SK-N-SH treated with all-trans-retinoic acid at 6 μM for 48 hours (cell line): Measurements from ENCODE around the gene LYRM4.

Source experiments
- ATAC-seq: fragments of 200-7000 bp; cut with Tn5 transposase; 3 replicates; pipeline ENCODE4 v1.9.1; 2020; ENCODE audit warnings: mild to moderate bottlenecking, moderate library complexity
- ARNTL ChIP-seq: fragments of 450-650 bp; formaldehyde crosslinking; IDR thresholded peaks from 2 replicates; pipeline ENCODE4 v1.5.0; 2020; ENCODE audit warnings: low read depth, mild to moderate bottlenecking, moderate library complexity, borderline replicate concordance
- CSDC2 ChIP-seq: fragments of 250-450 bp; sonication (Bioruptor Pico); IDR thresholded peaks from 2 replicates; pipeline ENCODE4 v1.5.0; 2020; ENCODE audit warnings: mild to moderate bottlenecking, moderate library complexity
- ESRRG ChIP-seq: fragments of 250-450 bp; sonication (Bioruptor Pico); IDR thresholded peaks from 2 replicates; pipeline ENCODE4 v1.6.1; 2021; ENCODE audit warnings: mild to moderate bottlenecking
- ISL1 ChIP-seq: fragments of 250-450 bp; sonication (Bioruptor Pico); IDR thresholded peaks from 2 replicates; pipeline ENCODE4 v2.1.2; 2022; ENCODE audit warnings: mild to moderate bottlenecking, moderate library complexity
- OSR1 ChIP-seq: fragments of 250-450 bp; sonication (Bioruptor Pico); IDR thresholded peaks from 2 replicates; pipeline ENCODE4 v1.8.0; 2022; ENCODE audit warnings: moderate library complexity, mild to moderate bottlenecking, inconsistent platforms
- PPARA ChIP-seq: fragments of 250-450 bp; sonication (Bioruptor Pico); IDR thresholded peaks from 2 replicates; pipeline ENCODE4 v1.5.0; 2020; ENCODE audit warnings: mild to moderate bottlenecking, borderline replicate concordance
- RARB ChIP-seq: fragments of 250-450 bp; sonication (Bioruptor Pico); IDR thresholded peaks from 2 replicates; pipeline ENCODE4 v1.8.0; 2021; ENCODE audit warnings: mild to moderate bottlenecking, moderate library complexity
- SNAI2 ChIP-seq: fragments of 250-450 bp; sonication (Bioruptor Pico); IDR thresholded peaks from 2 replicates; pipeline ENCODE4 v1.5.0; 2020; ENCODE audit warnings: mild to moderate bottlenecking, moderate library complexity
- TCF4 ChIP-seq: fragments of 250-450 bp; sonication (Bioruptor Pico); IDR thresholded peaks from 2 replicates; pipeline ENCODE4 v1.8.0; 2021; ENCODE audit warnings: mild to moderate bottlenecking, moderate library complexity, borderline replicate concordance
- TOX ChIP-seq: fragments of 250-450 bp; sonication (Bioruptor Pico); IDR thresholded peaks from 2 replicates; pipeline ENCODE4 v1.8.0; 2021; ENCODE audit warnings: mild to moderate bottlenecking, moderate library complexity, borderline replicate concordance
- ZC3H10 ChIP-seq: fragments of 250-450 bp; sonication (Bioruptor Pico); IDR thresholded peaks from 2 replicates; pipeline ENCODE4 v1.5.1; 2021; ENCODE audit warnings: mild to moderate bottlenecking, moderate library complexity
- ZFP3 ChIP-seq: fragments of 250-450 bp; sonication (Bioruptor Pico); IDR thresholded peaks from 2 replicates; pipeline ENCODE4 v1.5.0; 2020; ENCODE audit warnings: mild to moderate bottlenecking, moderate library complexity
- ZNF565 ChIP-seq: fragments of 450-650 bp; formaldehyde crosslinking; conservative IDR thresholded peaks from 2 replicates; pipeline ENCODE4 v1.5.0; 2020; ENCODE audit warnings: low read depth, mild to moderate bottlenecking, moderate library complexity
- ZNF70 ChIP-seq: fragments of 450-650 bp; formaldehyde crosslinking; IDR thresholded peaks from 2 replicates; pipeline ENCODE4 v1.5.0; 2020; ENCODE audit warnings: mild to moderate bottlenecking, moderate library complexity
- TF ChIP-seq, protein P1 (sequence below): fragments of 250-450 bp; sonication (Bioruptor Pico); IDR thresholded peaks from 2 replicates; pipeline ENCODE4 v1.8.0; 2021; ENCODE audit warnings: low read depth, mild to moderate bottlenecking, moderate library complexity, borderline replicate concordance
- TF ChIP-seq, protein P2 (sequence below): fragments of 250-450 bp; sonication (Bioruptor Pico); IDR thresholded peaks from 2 replicates; pipeline ENCODE4 v1.5.1; 2020; ENCODE audit warnings: low read depth, mild to moderate bottlenecking, moderate library complexity
- TF ChIP-seq, protein P3 (sequence below): fragments of 250-450 bp; sonication (Bioruptor Pico); IDR thresholded peaks from 2 replicates; pipeline ENCODE4 v1.5.1; 2021; ENCODE audit warnings: mild to moderate bottlenecking, moderate library complexity
- TF ChIP-seq, protein P4 (sequence below): fragments of 250-450 bp; sonication (Bioruptor Pico); IDR thresholded peaks from 2 replicates; pipeline ENCODE4 v1.5.0; 2020; ENCODE audit warnings: mild to moderate bottlenecking, moderate library complexity

The LYRM4 gene

DNA sequence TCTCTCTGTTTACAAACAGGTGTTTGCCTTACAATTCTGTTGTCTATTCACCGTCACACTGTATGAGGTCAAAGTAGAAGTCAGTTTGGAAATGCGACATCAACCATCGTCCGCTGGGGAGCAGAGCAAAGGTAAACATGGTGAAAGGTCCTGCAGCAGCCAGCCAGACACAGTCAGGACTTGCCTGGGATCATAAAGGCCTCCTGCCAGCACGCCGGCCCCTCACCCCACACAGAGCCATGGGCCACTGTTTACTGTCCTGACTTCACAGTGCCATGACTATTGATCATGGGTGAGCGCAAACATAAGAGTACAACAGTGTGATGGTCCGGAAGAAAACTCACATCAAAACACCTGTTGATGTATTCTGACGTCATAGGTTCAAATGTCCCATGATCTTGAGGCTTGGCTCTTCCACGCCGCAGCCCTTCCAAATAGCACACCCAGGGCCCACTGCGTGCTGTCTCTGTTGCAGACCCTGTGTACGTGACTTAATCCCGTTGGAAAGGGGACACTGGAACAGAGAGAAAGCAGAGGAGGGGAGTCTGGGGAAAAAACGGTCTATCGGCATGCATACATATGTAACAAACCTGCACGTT is 192.5 kb downstream of the LYRM4 start (continued):
- TF ChIP-seq, protein P1, sequence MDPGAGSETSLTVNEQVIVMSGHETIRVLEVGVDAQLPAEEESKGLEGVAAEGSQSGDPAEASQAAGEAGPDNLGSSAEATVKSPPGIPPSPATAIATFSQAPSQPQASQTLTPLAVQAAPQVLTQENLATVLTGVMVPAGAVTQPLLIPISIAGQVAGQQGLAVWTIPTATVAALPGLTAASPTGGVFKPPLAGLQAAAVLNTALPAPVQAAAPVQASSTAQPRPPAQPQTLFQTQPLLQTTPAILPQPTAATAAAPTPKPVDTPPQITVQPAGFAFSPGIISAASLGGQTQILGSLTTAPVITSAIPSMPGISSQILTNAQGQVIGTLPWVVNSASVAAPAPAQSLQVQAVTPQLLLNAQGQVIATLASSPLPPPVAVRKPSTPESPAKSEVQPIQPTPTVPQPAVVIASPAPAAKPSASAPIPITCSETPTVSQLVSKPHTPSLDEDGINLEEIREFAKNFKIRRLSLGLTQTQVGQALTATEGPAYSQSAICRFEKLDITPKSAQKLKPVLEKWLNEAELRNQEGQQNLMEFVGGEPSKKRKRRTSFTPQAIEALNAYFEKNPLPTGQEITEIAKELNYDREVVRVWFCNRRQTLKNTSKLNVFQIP (CRISPR knock-in tag), result no peak
- TF ChIP-seq, protein P2, sequence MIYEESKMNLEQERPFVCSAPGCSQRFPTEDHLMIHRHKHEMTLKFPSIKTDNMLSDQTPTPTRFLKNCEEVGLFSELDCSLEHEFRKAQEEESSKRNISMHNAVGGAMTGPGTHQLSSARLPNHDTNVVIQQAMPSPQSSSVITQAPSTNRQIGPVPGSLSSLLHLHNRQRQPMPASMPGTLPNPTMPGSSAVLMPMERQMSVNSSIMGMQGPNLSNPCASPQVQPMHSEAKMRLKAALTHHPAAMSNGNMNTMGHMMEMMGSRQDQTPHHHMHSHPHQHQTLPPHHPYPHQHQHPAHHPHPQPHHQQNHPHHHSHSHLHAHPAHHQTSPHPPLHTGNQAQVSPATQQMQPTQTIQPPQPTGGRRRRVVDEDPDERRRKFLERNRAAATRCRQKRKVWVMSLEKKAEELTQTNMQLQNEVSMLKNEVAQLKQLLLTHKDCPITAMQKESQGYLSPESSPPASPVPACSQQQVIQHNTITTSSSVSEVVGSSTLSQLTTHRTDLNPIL (CRISPR knock-in tag), result no peak
- TF ChIP-seq, protein P3, sequence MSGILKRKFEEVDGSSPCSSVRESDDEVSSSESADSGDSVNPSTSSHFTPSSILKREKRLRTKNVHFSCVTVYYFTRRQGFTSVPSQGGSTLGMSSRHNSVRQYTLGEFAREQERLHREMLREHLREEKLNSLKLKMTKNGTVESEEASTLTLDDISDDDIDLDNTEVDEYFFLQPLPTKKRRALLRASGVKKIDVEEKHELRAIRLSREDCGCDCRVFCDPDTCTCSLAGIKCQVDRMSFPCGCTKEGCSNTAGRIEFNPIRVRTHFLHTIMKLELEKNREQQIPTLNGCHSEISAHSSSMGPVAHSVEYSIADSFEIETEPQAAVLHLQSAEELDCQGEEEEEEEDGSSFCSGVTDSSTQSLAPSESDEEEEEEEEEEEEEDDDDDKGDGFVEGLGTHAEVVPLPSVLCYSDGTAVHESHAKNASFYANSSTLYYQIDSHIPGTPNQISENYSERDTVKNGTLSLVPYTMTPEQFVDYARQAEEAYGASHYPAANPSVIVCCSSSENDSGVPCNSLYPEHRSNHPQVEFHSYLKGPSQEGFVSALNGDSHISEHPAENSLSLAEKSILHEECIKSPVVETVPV (CRISPR knock-in tag), result no peak

DNA sequence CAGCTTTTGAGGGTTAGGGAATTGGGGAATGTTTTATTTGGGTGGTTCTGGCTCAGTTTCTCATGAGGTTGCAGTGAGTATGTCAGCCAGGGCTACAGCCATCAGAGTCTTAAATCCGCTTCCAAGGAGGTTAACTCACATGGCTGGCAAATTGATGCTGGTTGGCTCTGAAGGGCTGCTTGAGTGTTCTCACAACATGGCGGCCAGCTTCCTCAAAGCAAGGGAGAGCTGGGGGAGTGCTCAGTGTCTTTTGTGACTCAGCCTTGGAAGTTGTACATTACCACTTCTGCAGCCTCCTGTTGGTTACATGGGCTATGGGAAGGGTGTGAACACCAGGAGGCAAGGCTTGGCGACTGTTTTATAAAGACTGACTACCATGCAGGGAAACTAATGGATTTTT is 193.4 kb downstream of the LYRM4 start:
- TF ChIP-seq TCF4 (CRISPR knock-in tag) (no peak), ZFP3 (CRISPR knock-in tag) (no peak), SNAI2 (no peak), PPARA (no peak), ZC3H10 (CRISPR knock-in tag) (no peak), ZNF565 (no peak), ESRRG (no peak), ISL1 (CRISPR knock-in tag) (no peak), CSDC2 (no peak), ARNTL (CRISPR knock-in tag) (no peak), RARB (CRISPR knock-in tag) (no peak), OSR1 (no peak), TOX (CRISPR knock-in tag) (no peak)
- TF ChIP-seq, protein P1 (CRISPR knock-in tag), result no peak
- TF ChIP-seq, protein P2 (CRISPR knock-in tag), result no peak
- TF ChIP-seq, all 23 proteins: peak for 0
- ATAC-seq, result no peak

DNA sequence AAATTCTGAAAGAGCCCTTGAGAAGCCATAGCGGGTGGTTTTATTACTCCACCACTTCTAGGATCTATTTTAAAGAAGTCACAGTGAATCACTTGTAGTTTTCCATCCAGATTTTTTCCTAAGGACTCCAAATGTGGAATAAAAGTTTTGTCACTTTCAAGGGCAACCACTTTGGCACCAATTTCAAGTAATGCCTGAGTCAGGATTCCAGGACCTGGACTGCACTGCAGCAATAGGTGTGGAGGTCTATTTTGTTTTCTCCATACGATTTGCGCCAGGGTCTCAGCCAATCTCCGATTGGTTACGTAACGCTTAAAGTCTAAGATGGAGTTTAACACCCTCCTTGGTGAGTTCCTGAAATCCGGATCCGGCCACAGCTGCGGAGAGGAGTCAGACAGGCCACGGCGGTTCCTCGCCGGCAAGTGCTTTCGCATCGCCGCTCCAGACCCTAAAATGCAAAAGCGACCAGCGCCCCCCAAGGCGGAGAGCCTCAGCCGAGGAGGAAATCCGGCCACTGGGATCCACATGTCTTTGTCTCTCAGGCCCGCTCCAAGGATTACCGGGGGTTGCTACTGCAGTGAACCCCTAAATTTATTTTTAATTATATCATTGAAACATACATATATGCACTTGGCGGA is 194.2 kb downstream of the LYRM4 start:
- TF ChIP-seq CSDC2 (no peak), PPARA (no peak), ZNF70 (CRISPR knock-in tag) (no peak), TOX (CRISPR knock-in tag) (no peak)
- TF ChIP-seq, protein P4, sequence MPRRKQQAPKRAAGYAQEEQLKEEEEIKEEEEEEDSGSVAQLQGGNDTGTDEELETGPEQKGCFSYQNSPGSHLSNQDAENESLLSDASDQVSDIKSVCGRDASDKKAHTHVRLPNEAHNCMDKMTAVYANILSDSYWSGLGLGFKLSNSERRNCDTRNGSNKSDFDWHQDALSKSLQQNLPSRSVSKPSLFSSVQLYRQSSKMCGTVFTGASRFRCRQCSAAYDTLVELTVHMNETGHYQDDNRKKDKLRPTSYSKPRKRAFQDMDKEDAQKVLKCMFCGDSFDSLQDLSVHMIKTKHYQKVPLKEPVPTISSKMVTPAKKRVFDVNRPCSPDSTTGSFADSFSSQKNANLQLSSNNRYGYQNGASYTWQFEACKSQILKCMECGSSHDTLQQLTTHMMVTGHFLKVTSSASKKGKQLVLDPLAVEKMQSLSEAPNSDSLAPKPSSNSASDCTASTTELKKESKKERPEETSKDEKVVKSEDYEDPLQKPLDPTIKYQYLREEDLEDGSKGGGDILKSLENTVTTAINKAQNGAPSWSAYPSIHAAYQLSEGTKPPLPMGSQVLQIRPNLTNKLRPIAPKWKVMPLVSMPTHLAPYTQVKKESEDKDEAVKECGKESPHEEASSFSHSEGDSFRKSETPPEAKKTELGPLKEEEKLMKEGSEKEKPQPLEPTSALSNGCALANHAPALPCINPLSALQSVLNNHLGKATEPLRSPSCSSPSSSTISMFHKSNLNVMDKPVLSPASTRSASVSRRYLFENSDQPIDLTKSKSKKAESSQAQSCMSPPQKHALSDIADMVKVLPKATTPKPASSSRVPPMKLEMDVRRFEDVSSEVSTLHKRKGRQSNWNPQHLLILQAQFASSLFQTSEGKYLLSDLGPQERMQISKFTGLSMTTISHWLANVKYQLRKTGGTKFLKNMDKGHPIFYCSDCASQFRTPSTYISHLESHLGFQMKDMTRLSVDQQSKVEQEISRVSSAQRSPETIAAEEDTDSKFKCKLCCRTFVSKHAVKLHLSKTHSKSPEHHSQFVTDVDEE (CRISPR knock-in tag), result no peak
- no peak for ATAC-seq
